Measurements from ENCODE around the gene LAMA4.

DNA sequence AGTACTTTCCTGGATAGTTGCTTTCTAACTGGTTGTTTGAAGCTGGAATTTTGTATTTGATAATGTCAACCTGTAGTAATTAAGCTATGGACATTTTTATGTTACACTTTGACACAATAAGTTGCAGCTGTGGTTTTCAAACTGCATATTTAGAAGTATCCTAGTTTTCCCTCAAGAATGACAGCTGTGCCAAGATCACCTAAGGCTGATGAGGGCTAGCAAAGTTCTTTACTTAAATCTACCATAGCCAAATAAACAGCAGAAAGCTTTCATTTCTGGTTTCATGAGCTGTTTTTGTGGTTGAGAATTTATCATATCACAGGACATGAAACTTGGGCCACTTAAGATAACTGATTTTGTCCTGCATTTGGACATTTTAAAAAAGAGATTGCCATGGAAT, 136.3 kb downstream of the LAMA4 start:
- TF ChIP-seq POLR2A (IDR thresholded peaks at IDR 0.05) = no peak
- TF ChIP-seq, protein P1, sequence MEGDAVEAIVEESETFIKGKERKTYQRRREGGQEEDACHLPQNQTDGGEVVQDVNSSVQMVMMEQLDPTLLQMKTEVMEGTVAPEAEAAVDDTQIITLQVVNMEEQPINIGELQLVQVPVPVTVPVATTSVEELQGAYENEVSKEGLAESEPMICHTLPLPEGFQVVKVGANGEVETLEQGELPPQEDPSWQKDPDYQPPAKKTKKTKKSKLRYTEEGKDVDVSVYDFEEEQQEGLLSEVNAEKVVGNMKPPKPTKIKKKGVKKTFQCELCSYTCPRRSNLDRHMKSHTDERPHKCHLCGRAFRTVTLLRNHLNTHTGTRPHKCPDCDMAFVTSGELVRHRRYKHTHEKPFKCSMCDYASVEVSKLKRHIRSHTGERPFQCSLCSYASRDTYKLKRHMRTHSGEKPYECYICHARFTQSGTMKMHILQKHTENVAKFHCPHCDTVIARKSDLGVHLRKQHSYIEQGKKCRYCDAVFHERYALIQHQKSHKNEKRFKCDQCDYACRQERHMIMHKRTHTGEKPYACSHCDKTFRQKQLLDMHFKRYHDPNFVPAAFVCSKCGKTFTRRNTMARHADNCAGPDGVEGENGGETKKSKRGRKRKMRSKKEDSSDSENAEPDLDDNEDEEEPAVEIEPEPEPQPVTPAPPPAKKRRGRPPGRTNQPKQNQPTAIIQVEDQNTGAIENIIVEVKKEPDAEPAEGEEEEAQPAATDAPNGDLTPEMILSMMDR (IDR thresholded peaks at IDR 0.05) = no peak
